Duodenal mucosa (tissue), 2 donors: ENCODE data around the gene RIOK3.
"Not testable (repeated sequence)": the region's sequence is repeated elsewhere in the genome, so short reads cannot be mapped to it uniquely, and the experiment has no call there.

ENCODE experiments used
- H3K27ac ChIP-seq: one replicate; pipeline ENCODE4 v1.7.0; 2013; ENCODE audit warnings: low read depth, low read length
- H3K27me3 ChIP-seq, 2 donors: one replicate each; pipeline ENCODE4 v1.7.0; 2013; ENCODE audit warnings: low read length in 2 of 2, control low read depth in 1 of 2; ENCODE audit not compliant: insufficient read depth in 2 of 2, control insufficient read depth in 1 of 2
- H3K36me3 ChIP-seq, 2 donors: one replicate each; pipeline ENCODE4 v1.7.0; 2013; ENCODE audit warnings: low read length in 2 of 2, control low read depth in 1 of 2; ENCODE audit not compliant: insufficient read depth in 2 of 2, control insufficient read depth in 1 of 2
- H3K4me1 ChIP-seq, 2 donors: one replicate each; pipeline ENCODE4 v1.7.0; 2013; ENCODE audit warnings: low read length in 2 of 2, control low read depth in 1 of 2; ENCODE audit not compliant: insufficient read depth in 2 of 2, control insufficient read depth in 1 of 2
- H3K4me3 ChIP-seq, 2 donors: one replicate each; pipeline ENCODE4 v1.7.0; 2013; ENCODE audit warnings: low read length in 2 of 2, low read depth in 1 of 2
- H3K9ac ChIP-seq, 2 donors: one replicate each; pipeline ENCODE4 v1.7.0; 2013; ENCODE audit warnings: low read length in 2 of 2, low read depth in 1 of 2
- H3K9me3 ChIP-seq, 2 donors: one replicate each; pipeline ENCODE4 v1.7.0; 2013; ENCODE audit warnings: low read length in 2 of 2, control low read depth in 1 of 2; ENCODE audit not compliant: control insufficient read depth in 1 of 2

RIOK3 gene

GRCh38 chr18:23424616-23425015 is 28.5 kb upstream of the RIOK3 start:
- Histone ChIP-seq H3K4me1 (peaks cover 16 to 19% of the 10 kb centered on the region in 2 donors), H3K4me3 (no peak overlapping the region), H3K9ac (no peak overlapping the region), H3K9me3 (no peaks in the 10 kb centered on the region), H3K27ac (no peak overlapping the region), H3K36me3 (no peaks in the 10 kb centered on the region), H3K27me3 (no peaks in the 10 kb centered on the region)

- Histone ChIP-seq H3K4me1 (peaks cover 0 to 3% of the 10 kb centered on the region in 2 donors), H3K27me3 (no peaks in the 10 kb centered on the region), H3K27ac (no peak overlapping the region), H3K9me3 (no peaks in the 10 kb centered on the region), H3K9ac (no peak overlapping the region), H3K36me3 (no peaks in the 10 kb centered on the region), H3K4me3 (no peak overlapping the region)
Observed at GRCh38 chr18:23428821-23429220, 24.3 kb upstream of the RIOK3 start.

- H3K4me1 ChIP-seq, H3K27ac ChIP-seq, H3K9me3 ChIP-seq, H3K9ac ChIP-seq, H3K36me3 ChIP-seq, H3K27me3 ChIP-seq, H3K4me3 ChIP-seq: not testable (repeated sequence)
Observed at GRCh38 chr18:23429538-23429937, 23.5 kb upstream of the RIOK3 start.

- H3K4me1 ChIP-seq = peaks cover 5 to 14% of the 10 kb centered on the region in 2 donors
- no peak overlapping the region for H3K4me3 ChIP-seq
- H3K9me3 ChIP-seq = no peaks in the 10 kb centered on the region
- no peaks in the 10 kb centered on the region for H3K36me3 ChIP-seq
- H3K27me3 ChIP-seq = no peaks in the 10 kb centered on the region
- no peak overlapping the region for H3K27ac ChIP-seq
- H3K9ac ChIP-seq = no peak overlapping the region
Observed at GRCh38 chr18:23433360-23433759, 19.7 kb upstream of the RIOK3 start.

GRCh38 chr18:23437357-23438045 is 15.6 kb upstream of the RIOK3 start:
- H3K36me3 ChIP-seq = no peaks in the 10 kb centered on the region
- no peak overlapping the region for H3K27ac ChIP-seq
- H3K9ac ChIP-seq = peak overlapping the region; percentile 53 to 55
- peaks cover 5 to 16% of the 10 kb centered on the region in 2 donors for H3K4me1 ChIP-seq
- peak overlapping the region; percentile 79 to 99 for H3K4me3 ChIP-seq
- no peaks in the 10 kb centered on the region for H3K9me3 ChIP-seq
- no peaks in the 10 kb centered on the region for H3K27me3 ChIP-seq

- H3K9ac ChIP-seq = peak overlapping the region in 1 of 2 donors; percentile 55
- H3K9me3 ChIP-seq = no peaks in the 10 kb centered on the region
- peak overlapping the region; percentile 79 to 99 for H3K4me3 ChIP-seq
- no peak overlapping the region for H3K27ac ChIP-seq
- no peaks in the 10 kb centered on the region for H3K27me3 ChIP-seq
- no peaks in the 10 kb centered on the region for H3K36me3 ChIP-seq
- peaks cover 5 to 16% of the 10 kb centered on the region in 2 donors for H3K4me1 ChIP-seq
Observed at GRCh38 chr18:23438046-23438377, 15.1 kb upstream of the RIOK3 start.

- Histone ChIP-seq H3K4me1 (peaks cover 5 to 13% of the 10 kb centered on the region in 2 donors), H3K4me3 (peak overlapping the region; percentile 79 to 99), H3K9me3 (no peaks in the 10 kb centered on the region), H3K9ac (peak overlapping the region in 1 of 2 donors; percentile 55), H3K27ac (no peak overlapping the region), H3K36me3 (no peaks in the 10 kb centered on the region), H3K27me3 (no peaks in the 10 kb centered on the region)
Observed at GRCh38 chr18:23438608-23439366, 14.3 kb upstream of the RIOK3 start.

- Histone ChIP-seq H3K36me3 (no peaks in the 10 kb centered on the region), H3K27ac (no peak overlapping the region), H3K9me3 (no peaks in the 10 kb centered on the region), H3K27me3 (no peaks in the 10 kb centered on the region), H3K4me3 (no peak overlapping the region), H3K4me1 (peaks cover 5 to 10% of the 10 kb centered on the region in 2 donors), H3K9ac (no peak overlapping the region)
Observed at GRCh38 chr18:23440131-23440530, 13.0 kb upstream of the RIOK3 start.

GRCh38 chr18:23442958-23443357 is 10.1 kb upstream of the RIOK3 start:
- H3K9me3 ChIP-seq = no peaks in the 10 kb centered on the region
- no peak overlapping the region for H3K9ac ChIP-seq
- H3K36me3 ChIP-seq = no peaks in the 10 kb centered on the region
- no peak overlapping the region for H3K4me3 ChIP-seq
- no peaks in the 10 kb centered on the region for H3K27me3 ChIP-seq
- H3K27ac ChIP-seq = no peak overlapping the region
- H3K4me1 ChIP-seq = peaks cover 0 to 7% of the 10 kb centered on the region in 2 donors

- Histone ChIP-seq H3K27me3 (no peaks in the 10 kb centered on the region), H3K27ac (no peak overlapping the region), H3K9ac (no peak overlapping the region), H3K36me3 (no peaks in the 10 kb centered on the region), H3K4me3 (no peak overlapping the region), H3K4me1 (peaks cover 5 to 8% of the 10 kb centered on the region in 2 donors), H3K9me3 (no peaks in the 10 kb centered on the region)
Observed at GRCh38 chr18:23448291-23448690, 4.8 kb upstream of the RIOK3 start.
